Raji (cell line): ENCODE results near the gene KMT2A.

Source experiments
- POLR2A ChIP-seq: IDR thresholded peaks from 2 replicates; pipeline ENCODE4 v1.6.1; 2011; ENCODE audit warnings: low read depth, low read length, control low read depth; ENCODE audit not compliant: insufficient read depth

Gene KMT2A

GRCh38 chr11:118435893-118436624 lies at the start of gene KMT2A:
TSS of gene KMT2A (plus strand) at chr11:118436492. CDS start at chr11:118436513, 21 bp downstream.
- TF ChIP-seq POLR2A, result peak; percentile 46; the same call in 1 of the 2 replicates

GRCh38 chr11:118396097-118396501 lies 40.2 kb upstream of the KMT2A start:
- TF ChIP-seq POLR2A, result no peak

- TF ChIP-seq POLR2A, result no peak
Observed at GRCh38 chr11:118397448-118397847, 38.8 kb upstream of the KMT2A start.

- 0 out of 2 replicates have a peak, but pooled peaks have one; percentile 20 for TF ChIP-seq POLR2A
Observed at GRCh38 chr11:118398791-118399559, 37.3 kb upstream of the KMT2A start.

- TF ChIP-seq POLR2A, result peak; percentile 89
Observed at GRCh38 chr11:118401151-118401879, 35.0 kb upstream of the KMT2A start, which contains the start of gene ATP5MG. TSS of gene ATP5MG (plus strand) at chr11:118401606. CDS start at chr11:118401666, 60 bp downstream.

GRCh38 chr11:118401880-118402590 lies 34.3 kb upstream of the KMT2A start:
- no peak for TF ChIP-seq POLR2A

GRCh38 chr11:118406599-118407166 lies 29.6 kb upstream of the KMT2A start:
- TF ChIP-seq POLR2A, result no peak

GRCh38 chr11:118410055-118410745 lies 26.1 kb upstream of the KMT2A start:
- no peak for TF ChIP-seq POLR2A

GRCh38 chr11:118411530-118411929 lies 24.8 kb upstream of the KMT2A start:
- no peak for TF ChIP-seq POLR2A

- no peak for TF ChIP-seq POLR2A
Observed at GRCh38 chr11:118412921-118413320, 23.4 kb upstream of the KMT2A start.

GRCh38 chr11:118415062-118415738 lies 21.1 kb upstream of the KMT2A start:
- no peak for TF ChIP-seq POLR2A

GRCh38 chr11:118415739-118416068 lies 20.6 kb upstream of the KMT2A start:
- peak; percentile 63 for TF ChIP-seq POLR2A

- TF ChIP-seq POLR2A, result no peak
Observed at GRCh38 chr11:118417801-118418200, 18.5 kb upstream of the KMT2A start.
